SH-SY5Y (cell line): ENCODE results near the gene TSHR.

Experiments used
- GATA2 ChIP-seq: IDR thresholded peaks from 2 replicates; pipeline ENCODE4 v1.6.1; 2011; ENCODE audit warnings: mild to moderate bottlenecking, low read depth, low read length
- GATA3 ChIP-seq: IDR thresholded peaks from 2 replicates; pipeline ENCODE4 v1.6.1; 2011; ENCODE audit warnings: low read depth, mild to moderate bottlenecking, low read length, moderate library complexity

DNA sequence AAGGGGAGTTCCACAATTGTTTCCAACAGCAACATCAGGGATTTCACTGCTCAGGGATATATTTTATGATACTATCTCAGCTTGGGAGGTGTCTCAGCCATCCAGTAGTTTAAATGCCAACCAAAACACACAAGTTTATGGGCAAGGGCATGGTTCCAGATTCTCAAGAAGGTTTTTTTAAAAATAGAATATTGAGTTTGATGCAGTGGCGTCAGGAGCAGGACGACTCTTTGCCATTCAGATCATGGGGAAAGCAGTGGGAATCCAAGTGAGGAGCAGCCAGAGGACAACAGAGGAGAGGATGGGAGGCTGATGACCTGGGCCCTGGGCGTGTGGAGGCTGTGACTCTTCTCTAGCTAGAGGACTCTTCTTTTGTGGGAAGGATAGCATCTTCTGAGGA, 25.7 kb downstream of the TSHR start:
- no peak for TF ChIP-seq GATA2
- TF ChIP-seq GATA3, result no peak
